Activated naive CD4-positive, alpha-beta T cell treated with anti-CD3 and anti-CD28 coated beads, Interleukin-2, amount 10 ng/mL, durations not matched to agents 7 days and 5 days (primary cell): ENCODE results near the gene RCBTB2.

ENCODE experiments used
- CTCF ChIA-PET: fragments of 350-600 bp; sonication (Branson Sonifier 250); formaldehyde crosslinking; loops from one replicate; lab custom pipeline; 2021; ENCODE audit warnings: antibody characterized with exemption; lab: Charles Lee
- DNase-seq: peaks from one replicate; pipeline ENCODE4 v3.0.0-alpha.2; 2020
- H3K27ac Mint-ChIP-seq: one replicate; pipeline ENCODE4 v1.8.0; 2021; ENCODE audit warnings: mild to moderate bottlenecking, moderate library complexity, mixed read lengths
- H3K27me3 Mint-ChIP-seq: one replicate; pipeline ENCODE4 v1.8.0; 2021; ENCODE audit warnings: mild to moderate bottlenecking, mixed read lengths
- H3K36me3 Mint-ChIP-seq: one replicate; pipeline ENCODE4 v1.8.0; 2021; ENCODE audit warnings: mixed read lengths
- H3K4me1 Mint-ChIP-seq: one replicate; pipeline ENCODE4 v1.8.0; 2021; ENCODE audit warnings: mixed read lengths
- H3K4me3 Mint-ChIP-seq: one replicate; pipeline ENCODE4 v1.8.0; 2021; ENCODE audit warnings: mild to moderate bottlenecking, moderate library complexity, mixed read lengths
- H3K9me3 Mint-ChIP-seq: one replicate; pipeline ENCODE4 v1.8.0; 2021; ENCODE audit warnings: mixed read lengths

Gene RCBTB2

GRCh38 chr13:48556817-48557216, 23.9 kb upstream of the RCBTB2 start:
- H3K4me1 Mint-ChIP-seq, result peaks cover 38% of the 10 kb centered on the region
- no peak overlapping the region for H3K4me3 Mint-ChIP-seq
- peaks cover 7% of the 10 kb centered on the region for H3K27me3 Mint-ChIP-seq
- no peak overlapping the region for H3K27ac Mint-ChIP-seq
- CTCF ChIA-PET, result interaction anchor here (0.9 kb wide), 1 partner anchor 23 kb away, joined by 4 read pairs; no protein-coding TSS in a partner anchor
- peaks cover 37% of the 10 kb centered on the region for H3K9me3 Mint-ChIP-seq
- H3K36me3 Mint-ChIP-seq, result peaks cover 40% of the 10 kb centered on the region
- DNase-seq, result no peak

GRCh38 chr13:48555441-48555840, 22.6 kb upstream of the RCBTB2 start:
- Mint-ChIP-seq H3K4me3 (no peak overlapping the region), H3K27me3 (peaks cover 21% of the 10 kb centered on the region), H3K4me1 (peaks cover 26% of the 10 kb centered on the region), H3K36me3 (peaks cover 44% of the 10 kb centered on the region), H3K27ac (no peak overlapping the region), H3K9me3 (peaks cover 42% of the 10 kb centered on the region)
- CTCF ChIA-PET, result no interaction called here
- DNase-seq, result no peak

- H3K4me3 Mint-ChIP-seq, result no peak overlapping the region
- peaks cover 19% of the 10 kb centered on the region for H3K36me3 Mint-ChIP-seq
- CTCF ChIA-PET, result no interaction called here
- no peak for DNase-seq
- peaks cover 33% of the 10 kb centered on the region for H3K9me3 Mint-ChIP-seq
- H3K27ac Mint-ChIP-seq, result no peak overlapping the region
- H3K4me1 Mint-ChIP-seq, result no peaks in the 10 kb centered on the region
- H3K27me3 Mint-ChIP-seq, result peaks cover 20% of the 10 kb centered on the region
These were observed 18.4 kb upstream of the RCBTB2 start for GRCh38 chr13:48551329-48551728.

GRCh38 chr13:48549658-48550057, 16.8 kb upstream of the RCBTB2 start:
- peaks cover 23% of the 10 kb centered on the region for H3K9me3 Mint-ChIP-seq
- no peak overlapping the region for H3K4me3 Mint-ChIP-seq
- CTCF ChIA-PET, result no interaction called here
- H3K4me1 Mint-ChIP-seq, result no peaks in the 10 kb centered on the region
- DNase-seq, result no peak
- H3K27ac Mint-ChIP-seq, result no peak overlapping the region
- H3K36me3 Mint-ChIP-seq, result peaks cover 11% of the 10 kb centered on the region
- peaks cover 20% of the 10 kb centered on the region for H3K27me3 Mint-ChIP-seq

GRCh38 chr13:48547663-48548092, 14.8 kb upstream of the RCBTB2 start:
- H3K4me3 Mint-ChIP-seq, result no peak overlapping the region
- peaks cover 28% of the 10 kb centered on the region for H3K27me3 Mint-ChIP-seq
- peaks cover 23% of the 10 kb centered on the region for H3K9me3 Mint-ChIP-seq
- H3K27ac Mint-ChIP-seq, result no peak overlapping the region
- CTCF ChIA-PET, result no interaction called here
- H3K36me3 Mint-ChIP-seq, result peaks cover 11% of the 10 kb centered on the region
- H3K4me1 Mint-ChIP-seq, result peaks cover 4% of the 10 kb centered on the region
- DNase-seq, result no peak

- peaks cover 17% of the 10 kb centered on the region for H3K27me3 Mint-ChIP-seq
- H3K9me3 Mint-ChIP-seq, result peaks cover 10% of the 10 kb centered on the region
- CTCF ChIA-PET, result interaction anchor here (0.9 kb wide), 1 partner anchor 12 kb away, joined by 4 read pairs; no protein-coding TSS in a partner anchor
- H3K4me3 Mint-ChIP-seq, result no peak overlapping the region
- H3K4me1 Mint-ChIP-seq, result peaks cover 5% of the 10 kb centered on the region
- H3K27ac Mint-ChIP-seq, result no peak overlapping the region
- H3K36me3 Mint-ChIP-seq, result peaks cover 5% of the 10 kb centered on the region
- DNase-seq, result no peak
These were observed 12.7 kb upstream of the RCBTB2 start for GRCh38 chr13:48545608-48546007.

- Mint-ChIP-seq H3K4me1 (peaks cover 5% of the 10 kb centered on the region), H3K4me3 (no peak overlapping the region), H3K27ac (no peak overlapping the region), H3K27me3 (peaks cover 11% of the 10 kb centered on the region), H3K9me3 (peaks cover 3% of the 10 kb centered on the region), H3K36me3 (peaks cover 8% of the 10 kb centered on the region)
- no peak for DNase-seq
- CTCF ChIA-PET, result interaction anchor here (1.3 to 1.4 kb wide), 2 partner anchors 37 to 141 kb away, joined by 3 read pairs; no protein-coding TSS in a partner anchor
These were observed 9.9 kb upstream of the RCBTB2 start for GRCh38 chr13:48542581-48543341.

GRCh38 chr13:48542138-48542537, 9.3 kb upstream of the RCBTB2 start:
- Mint-ChIP-seq H3K36me3 (peaks cover 13% of the 10 kb centered on the region), H3K9me3 (peaks cover 8% of the 10 kb centered on the region), H3K27me3 (peaks cover 11% of the 10 kb centered on the region), H3K4me1 (peaks cover 5% of the 10 kb centered on the region), H3K4me3 (no peak overlapping the region), H3K27ac (no peak overlapping the region)
- CTCF ChIA-PET, result interaction anchor here (0.7 to 1.4 kb wide), 3 partner anchors 38 to 141 kb away, joined by 3 read pairs; no protein-coding TSS in a partner anchor
- DNase-seq, result no peak

GRCh38 chr13:48539550-48539949, 6.7 kb upstream of the RCBTB2 start:
- H3K9me3 Mint-ChIP-seq, result peaks cover 19% of the 10 kb centered on the region
- H3K4me3 Mint-ChIP-seq, result no peak overlapping the region
- CTCF ChIA-PET, result no interaction called here
- DNase-seq, result no peak
- no peak overlapping the region for H3K27ac Mint-ChIP-seq
- H3K4me1 Mint-ChIP-seq, result peaks cover 10% of the 10 kb centered on the region
- peaks cover 11% of the 10 kb centered on the region for H3K27me3 Mint-ChIP-seq
- peaks cover 23% of the 10 kb centered on the region for H3K36me3 Mint-ChIP-seq

- peaks cover 26% of the 10 kb centered on the region for H3K36me3 Mint-ChIP-seq
- DNase-seq, result no peak
- peaks cover 19% of the 10 kb centered on the region for H3K4me1 Mint-ChIP-seq
- H3K4me3 Mint-ChIP-seq, result no peak overlapping the region
- CTCF ChIA-PET, result no interaction called here
- H3K27ac Mint-ChIP-seq, result no peak overlapping the region
- H3K27me3 Mint-ChIP-seq, result peaks cover 6% of the 10 kb centered on the region
- H3K9me3 Mint-ChIP-seq, result peaks cover 19% of the 10 kb centered on the region
These were observed 3.9 kb upstream of the RCBTB2 start for GRCh38 chr13:48536621-48537250.

GRCh38 chr13:48535766-48536165, 2.9 kb upstream of the RCBTB2 start:
- peaks cover 6% of the 10 kb centered on the region for H3K27me3 Mint-ChIP-seq
- no peak overlapping the region for H3K27ac Mint-ChIP-seq

GRCh38 chr13:48534911-48535501, 2.1 kb upstream of the RCBTB2 start:
- Mint-ChIP-seq H3K27ac (peak overlapping the region; percentile 38), H3K9me3 (peaks cover 19% of the 10 kb centered on the region), H3K36me3 (peaks cover 30% of the 10 kb centered on the region), H3K4me1 (peaks cover 36% of the 10 kb centered on the region), H3K27me3 (peaks cover 6% of the 10 kb centered on the region), H3K4me3 (no peak overlapping the region)
- CTCF ChIA-PET, result no interaction called here
- DNase-seq, result no peak

More at GRCh38 chr13:48535766-48536165, 2.9 kb upstream of the RCBTB2 start:
- H3K9me3 Mint-ChIP-seq, result peaks cover 19% of the 10 kb centered on the region
- no peak overlapping the region for H3K4me3 Mint-ChIP-seq
- CTCF ChIA-PET, result no interaction called here
- no peak for DNase-seq
- H3K36me3 Mint-ChIP-seq, result peaks cover 32% of the 10 kb centered on the region
- peaks cover 29% of the 10 kb centered on the region for H3K4me1 Mint-ChIP-seq

- H3K27me3 Mint-ChIP-seq, result peaks cover 6% of the 10 kb centered on the region
- CTCF ChIA-PET, result interaction anchor here (0.7 to 1.4 kb wide), 4 partner anchors 11 to 200 kb away, joined by 3 to 9 read pairs (median 4); no protein-coding TSS in a partner anchor
These were observed 1.2 kb upstream of the RCBTB2 start for GRCh38 chr13:48533961-48534600.

GRCh38 chr13:48532256-48532505, 699 bp downstream of the RCBTB2 start:
- Mint-ChIP-seq H3K27me3 (peaks cover 6% of the 10 kb centered on the region), H3K36me3 (peaks cover 22% of the 10 kb centered on the region), H3K27ac (peak overlapping the region; percentile 98), H3K9me3 (peaks cover 11% of the 10 kb centered on the region), H3K4me3 (peak overlapping the region; percentile 86), H3K4me1 (peaks cover 47% of the 10 kb centered on the region)
- CTCF ChIA-PET, result interaction anchor here (0.5 to 1.6 kb wide), 5 partner anchors 21 to 133 kb away, joined by 3 to 7 read pairs (median 3); no protein-coding TSS in a partner anchor
- DNase-seq, result no peak

More at GRCh38 chr13:48533961-48534600, 1.2 kb upstream of the RCBTB2 start:
- Mint-ChIP-seq H3K27ac (peak overlapping the region; percentile 98), H3K4me1 (peaks cover 43% of the 10 kb centered on the region), H3K36me3 (peaks cover 32% of the 10 kb centered on the region), H3K9me3 (peaks cover 19% of the 10 kb centered on the region), H3K4me3 (peak overlapping the region; percentile 86)
- DNase-seq, result no peak
